Epithelial cell of proximal tubule (primary cell): Measurements from ENCODE around the gene SEZ6. TPM values are rescaled to one million over a fixed set of nuclear protein-coding genes. Genes with fewer than 3 reads are reported as not detected.

Source experiments
- DNase-seq: peaks from one replicate; pipeline ENCODE4 v3.0.0-alpha.2; 2011; ENCODE audit warnings: low read depth
- H3K4me3 ChIP-seq: 2 replicates; pipeline ENCODE4 v1.5.1; 2011; ENCODE audit warnings: low read depth, mild to moderate bottlenecking, low read length
- total RNA-seq: library from RNA; depleted of rRNA; stranded (reverse); fragments of >200 nt; gene quantifications from 2 replicates; pipeline ENCODE4 v1.2.3, GENCODE V29; 2015
- TF ChIP-seq, protein P1 (sequence below): conservative IDR thresholded peaks from 2 replicates; pipeline ENCODE4 v1.5.1; 2012; ENCODE audit warnings: low read depth, mild to moderate bottlenecking, low read length

The SEZ6 gene
- total RNA-seq, 1 donor from 2014 or later, result not detected

DNA sequence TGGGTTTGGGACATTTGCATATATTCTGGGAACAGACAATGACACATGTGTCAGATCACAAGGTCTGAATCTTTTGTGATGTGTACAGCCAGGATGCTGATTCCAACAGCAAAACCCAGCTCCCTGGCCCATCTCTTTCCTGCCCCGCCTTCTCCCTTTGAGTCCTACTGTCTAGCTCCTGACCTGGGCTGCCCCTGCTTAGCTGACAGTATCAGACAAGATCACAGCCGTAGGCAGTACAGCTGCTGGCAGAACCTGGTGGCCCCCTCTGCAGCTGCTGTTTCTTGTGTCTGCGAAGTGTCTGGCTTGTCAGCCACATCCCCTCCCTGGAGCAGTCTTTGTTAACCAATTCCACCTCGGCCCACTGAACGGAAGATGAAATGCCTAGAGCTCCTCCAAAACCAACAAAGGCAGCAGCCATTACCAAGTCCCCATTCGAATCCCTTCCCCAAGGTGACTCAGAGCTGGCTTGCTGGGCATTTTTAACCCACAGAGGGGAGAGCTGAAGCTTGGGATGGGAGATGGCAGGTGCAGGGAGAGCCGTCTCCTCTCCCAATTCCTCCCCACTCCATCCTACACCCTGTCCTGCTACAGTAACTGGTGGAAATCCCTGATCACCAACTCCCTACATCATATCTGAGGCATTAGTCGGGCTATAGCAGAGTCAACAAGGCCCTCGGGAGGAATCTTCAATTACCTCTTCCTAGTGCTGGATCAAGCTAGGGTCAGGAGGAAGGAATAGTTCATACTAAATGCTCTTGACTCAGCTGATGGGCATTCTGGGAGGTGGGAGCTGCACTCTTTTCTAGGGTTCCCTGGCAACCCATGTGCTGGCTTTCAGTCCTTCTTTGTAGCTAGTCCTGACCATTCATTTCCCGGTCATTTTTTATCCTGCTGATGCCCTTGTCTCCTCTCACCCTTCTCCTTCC, 42.9 kb upstream of the SEZ6 start:
- TF ChIP-seq, protein P1, sequence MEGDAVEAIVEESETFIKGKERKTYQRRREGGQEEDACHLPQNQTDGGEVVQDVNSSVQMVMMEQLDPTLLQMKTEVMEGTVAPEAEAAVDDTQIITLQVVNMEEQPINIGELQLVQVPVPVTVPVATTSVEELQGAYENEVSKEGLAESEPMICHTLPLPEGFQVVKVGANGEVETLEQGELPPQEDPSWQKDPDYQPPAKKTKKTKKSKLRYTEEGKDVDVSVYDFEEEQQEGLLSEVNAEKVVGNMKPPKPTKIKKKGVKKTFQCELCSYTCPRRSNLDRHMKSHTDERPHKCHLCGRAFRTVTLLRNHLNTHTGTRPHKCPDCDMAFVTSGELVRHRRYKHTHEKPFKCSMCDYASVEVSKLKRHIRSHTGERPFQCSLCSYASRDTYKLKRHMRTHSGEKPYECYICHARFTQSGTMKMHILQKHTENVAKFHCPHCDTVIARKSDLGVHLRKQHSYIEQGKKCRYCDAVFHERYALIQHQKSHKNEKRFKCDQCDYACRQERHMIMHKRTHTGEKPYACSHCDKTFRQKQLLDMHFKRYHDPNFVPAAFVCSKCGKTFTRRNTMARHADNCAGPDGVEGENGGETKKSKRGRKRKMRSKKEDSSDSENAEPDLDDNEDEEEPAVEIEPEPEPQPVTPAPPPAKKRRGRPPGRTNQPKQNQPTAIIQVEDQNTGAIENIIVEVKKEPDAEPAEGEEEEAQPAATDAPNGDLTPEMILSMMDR, result no peak
- H3K4me3 ChIP-seq, result no peak overlapping the region
- DNase-seq, result no peak

DNA sequence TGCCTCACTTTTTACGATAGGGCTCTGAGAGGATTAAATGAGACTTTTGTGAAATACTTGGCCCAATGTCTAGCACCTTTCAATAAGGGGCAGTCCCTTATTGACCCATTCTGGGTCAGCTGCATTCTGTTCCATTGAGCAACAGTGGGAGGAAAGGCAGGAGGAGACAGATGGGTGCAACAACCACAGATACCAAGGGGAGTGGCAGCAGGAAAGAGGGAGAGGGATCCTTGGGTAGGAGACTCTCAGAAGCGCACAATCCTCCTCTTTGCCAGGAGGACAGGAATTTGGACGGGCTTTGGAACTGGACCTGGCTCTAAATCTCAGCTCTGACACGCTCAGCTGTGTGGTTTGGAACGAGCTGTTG, 40.6 kb upstream of the SEZ6 start:
- no peak for DNase-seq
- H3K4me3 ChIP-seq, result no peak overlapping the region
- TF ChIP-seq, protein P1, result no peak

DNA sequence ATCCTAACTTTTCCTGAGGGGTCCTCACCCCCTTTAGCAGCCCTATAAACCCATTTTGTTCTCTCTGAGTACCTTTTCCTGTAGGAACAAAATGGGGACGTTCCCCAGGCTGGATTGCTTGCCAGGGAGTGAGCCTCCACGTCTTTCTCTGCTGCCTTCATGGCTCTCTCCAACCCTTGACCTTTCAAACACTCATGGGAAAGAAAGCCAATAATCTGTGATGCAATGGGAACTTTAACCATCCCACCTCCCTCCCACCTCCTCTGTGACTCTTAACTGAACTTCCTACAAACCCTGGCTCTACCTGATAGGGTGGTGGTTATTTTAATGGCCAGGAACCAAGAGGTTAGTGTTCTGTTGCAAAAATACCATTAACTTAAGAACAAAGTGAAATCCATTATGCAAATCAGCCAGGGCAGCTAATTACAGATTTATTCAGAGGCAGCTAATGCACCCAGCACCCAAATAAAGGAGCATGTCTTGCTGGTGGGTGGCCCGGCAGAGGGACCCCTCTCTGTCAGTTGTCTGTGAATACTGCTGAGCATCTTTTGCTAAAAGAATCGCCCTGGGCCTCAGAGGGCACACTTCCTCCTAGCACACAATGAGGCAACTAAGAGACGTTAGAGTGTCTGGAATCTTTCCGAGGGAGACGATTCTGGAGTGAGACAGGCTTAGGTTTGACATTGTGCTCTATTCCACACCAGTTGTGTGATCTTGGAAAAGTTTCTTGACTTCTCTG, 40.1 kb upstream of the SEZ6 start:
- DNase-seq, result no peak
- TF ChIP-seq, protein P1, result no peak

DNA sequence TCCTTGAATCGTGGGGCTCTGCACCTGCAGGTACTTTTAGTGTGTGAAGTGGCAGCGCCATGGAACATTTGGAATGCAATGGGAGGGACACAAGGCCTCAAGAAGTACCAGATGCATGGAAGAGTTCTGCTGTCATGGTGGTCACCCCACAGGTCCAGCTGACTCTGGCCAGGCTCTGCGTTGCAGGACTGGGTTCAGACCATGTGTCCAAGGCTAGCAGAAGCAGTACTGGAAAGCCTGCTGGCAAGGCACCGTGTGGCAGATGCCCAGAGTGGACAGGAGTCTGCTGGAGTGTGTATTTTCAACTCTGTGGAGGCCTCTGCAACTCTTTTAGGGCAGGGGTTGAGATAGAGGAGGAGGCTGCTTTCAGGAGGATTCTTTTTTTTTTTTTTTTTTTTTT, 39.2 kb upstream of the SEZ6 start:
- TF ChIP-seq, protein P1, result no peak
- no peak for DNase-seq
- H3K4me3 ChIP-seq, result no peak overlapping the region

More for the DNA sequence above, 40.1 kb upstream of the SEZ6 start:
- H3K4me3 ChIP-seq, result no peak overlapping the region

DNA sequence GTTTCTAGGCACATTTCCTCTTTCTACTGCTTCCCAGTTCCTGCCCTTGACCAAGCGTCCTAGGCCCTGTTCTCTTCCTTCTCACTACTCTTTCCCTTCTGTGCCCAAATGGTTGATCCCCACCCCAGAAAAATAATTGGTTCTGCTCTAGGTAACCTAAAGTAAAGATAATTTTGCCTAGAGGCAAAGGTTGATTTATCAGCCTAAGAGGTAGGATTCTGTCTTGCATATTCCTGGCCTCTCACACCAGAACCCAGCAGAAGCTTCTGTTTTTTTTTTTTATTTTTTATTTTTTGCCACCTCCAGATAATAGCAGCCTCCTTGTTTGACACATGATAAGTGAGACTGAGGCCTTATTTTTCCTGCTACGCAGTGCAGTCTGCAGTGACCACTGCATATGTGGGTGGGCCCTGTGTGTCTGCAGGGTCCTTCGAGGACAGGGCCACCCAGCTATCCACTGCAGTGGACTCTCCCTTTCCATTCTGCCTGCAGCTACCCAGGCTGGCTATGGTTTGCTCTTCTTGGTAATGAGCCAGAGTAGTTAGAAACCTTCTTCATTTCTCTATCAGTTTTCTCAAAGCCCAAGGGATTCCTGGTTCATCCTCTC, 37.8 kb upstream of the SEZ6 start:
- TF ChIP-seq, protein P1, result no peak
- no peak overlapping the region for H3K4me3 ChIP-seq
- no peak for DNase-seq

DNA sequence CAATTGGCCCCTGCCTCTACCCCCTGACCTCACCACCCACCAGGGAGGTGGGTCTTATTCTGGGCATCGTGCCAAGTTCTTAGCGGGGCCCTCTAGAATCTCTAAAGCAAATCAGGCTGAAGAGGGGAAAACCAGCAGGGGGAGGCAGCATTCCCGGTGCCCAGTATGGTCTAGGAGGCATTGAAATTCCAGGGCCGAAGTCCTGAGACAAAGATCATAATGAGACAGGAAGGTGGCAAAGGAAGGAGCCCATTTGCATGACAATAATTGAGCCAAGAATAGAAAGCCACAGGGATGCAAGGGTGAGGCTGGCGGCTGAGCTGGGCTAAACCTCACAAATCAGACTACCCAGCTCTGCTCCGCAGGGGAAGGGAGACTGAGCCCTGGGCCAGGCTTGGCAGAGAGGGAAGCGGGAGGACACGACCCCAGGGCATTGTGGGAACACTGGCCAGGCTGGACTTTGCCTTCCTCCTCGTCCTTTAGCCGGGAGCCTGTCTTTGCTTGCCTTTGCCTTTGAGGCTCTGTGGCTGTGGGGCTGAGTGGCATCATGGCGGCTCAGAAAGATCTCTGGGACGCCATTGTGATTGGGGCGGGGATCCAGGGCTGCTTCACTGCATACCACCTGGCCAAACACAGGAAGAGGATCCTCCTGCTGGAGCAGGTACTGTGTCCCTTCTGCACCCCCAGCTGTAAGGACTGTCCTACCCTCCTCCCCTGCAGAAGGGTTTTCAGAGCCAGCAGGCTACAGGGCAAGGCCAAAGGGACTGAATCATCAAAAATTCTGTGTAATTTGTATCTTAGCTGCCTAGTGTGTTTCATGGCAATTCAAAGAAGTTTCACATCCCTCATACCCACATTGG, 37.1 kb upstream of the SEZ6 start, which contains the start of gene PIPOX:
Gene PIPOX, plus strand, starts transcription at position 463 of the 860 bp plus-strand sequence. Its CDS starts 85 bp downstream, at position 548.
- DNase-seq, result no peak
- no peak within 1 kb of the TSS for H3K4me3 ChIP-seq
- TF ChIP-seq, protein P1, result peak; percentile 49
